HepG2 (cell line): ENCODE measurements around the gene MTUS2. TPM values are rescaled to one million over a fixed set of nuclear protein-coding genes. Genes with fewer than 3 reads are reported as not detected.

Experiments
- ATAC-seq: fragments of 200-7000 bp; cut with Tn5 transposase; 3 replicates; pipeline ENCODE4 v1.9.1; 2020; ENCODE audit warnings: mild to moderate bottlenecking, moderate library complexity
- BruUV-seq: library from RNA; stranded (reverse); fragments of 400-500 nt; replicated peaks from 2 replicates; lab custom pipeline; 2021; lab: Mats Ljungman, UMichigan
- CTCF ChIA-PET: fragments of 300-600 bp; formaldehyde crosslinking; extraction: SDS; loops from one replicate; lab custom pipeline; 2021; ENCODE audit warnings: low total read pairs, inconsistent platforms, low intra/inter-chr PET ratio; lab: Yijun Ruan, JAX
- POLR2A ChIA-PET: fragments of 350-600 bp; sonication (Branson Sonifier 250); formaldehyde crosslinking; loops from one replicate; lab custom pipeline; 2020; ENCODE audit warnings: antibody characterized with exemption, inconsistent platforms; lab: Yijun Ruan, JAX
- DNase-seq: peaks from one replicate; pipeline ENCODE4 v3.0.0-alpha.2; 2015; ENCODE audit warnings: low spot score
- FAIRE-seq: peaks from 3 replicates; lab custom pipeline; 2011; peaks lifted over from hg19 to GRCh38; lab: Jason Lieb, UNC
- H2AFZ ChIP-seq: one replicate; pipeline ENCODE4 v1.6.1; 2011; ENCODE audit warnings: low read length, inconsistent platforms
- H3K27ac ChIP-seq: fragments of 300-600 bp; 3 replicates; pipeline ENCODE4 v1.8.0; 2011; ENCODE audit warnings: mixed run types, mild to moderate bottlenecking, mixed read lengths, low read length, inconsistent platforms; ENCODE audit not compliant: insufficient read depth; ENCODE audit errors: extremely low read length
- H3K27me3 ChIP-seq, 2 experiments: fragments of 200-600 bp in 1 of 2; 2 replicates in 1 of 2; 3 replicates in 1 of 2; pipeline versions ENCODE4 v1.6.0 to v1.8.0; 2011; ENCODE audit warnings: low read length in 2 of 2, mild to moderate bottlenecking in 2 of 2, moderate library complexity in 2 of 2, inconsistent platforms in 1 of 2; ENCODE audit not compliant: insufficient read depth in 2 of 2, control insufficient read depth in 1 of 2
- H3K36me3 ChIP-seq, 2 experiments: fragments of 200-600 bp in 1 of 2; replicated peaks in 1 of 2; 2 replicates in 1 of 2; 3 replicates in 1 of 2; pipeline versions ENCODE4 v1.5.1 to v1.8.0; 2011; ENCODE audit warnings: low read length in 2 of 2, inconsistent platforms in 1 of 2; ENCODE audit not compliant: insufficient read depth in 2 of 2, control insufficient read depth in 1 of 2
- H3K4me1 ChIP-seq: 2 replicates; pipeline ENCODE4 v1.5.1; 2012; ENCODE audit warnings: low read length, inconsistent platforms; ENCODE audit not compliant: insufficient read depth
- H3K4me2 ChIP-seq: 2 replicates; pipeline ENCODE4 v1.6.0; 2011; ENCODE audit warnings: low read depth, low read length, inconsistent platforms
- H3K4me3 ChIP-seq, 3 experiments: fragments of 200-600 bp in 1 of 3; sonication (generic), shearing (Covaris generic) in 1 of 3; replicated peaks in 1 of 3; 2 replicates each; pipeline ENCODE4 v1.5.1; 2011 to 2016; ENCODE audit warnings: low read length in 3 of 3, inconsistent platforms in 2 of 3, low read depth in 2 of 3, mild to moderate bottlenecking in 2 of 3, control low read depth in 1 of 3, mixed read lengths in 1 of 3; ENCODE audit not compliant: insufficient read depth in 1 of 3
- H3K79me2 ChIP-seq: one replicate; pipeline ENCODE4 v1.6.1; 2011; ENCODE audit warnings: low read length, inconsistent platforms; ENCODE audit not compliant: insufficient read depth
- H3K9ac ChIP-seq: 2 replicates; pipeline ENCODE4 v1.6.0; 2011; ENCODE audit warnings: mild to moderate bottlenecking, low read depth, low read length, inconsistent platforms; ENCODE audit not compliant: insufficient read depth
- H3K9me3 ChIP-seq: 2 replicates; pipeline ENCODE4 v1.5.1; 2012; ENCODE audit warnings: mild to moderate bottlenecking, low read length
- H4K20me1 ChIP-seq: 2 replicates; pipeline ENCODE4 v1.6.0; 2011; ENCODE audit warnings: inconsistent platforms, mild to moderate bottlenecking, low read length, moderate library complexity; ENCODE audit not compliant: insufficient read depth
- AGO2 ChIP-seq: fragments of 200-400 bp; formaldehyde crosslinking; optimal IDR thresholded peaks from 2 replicates; pipeline ENCODE3; 2017; ENCODE audit warnings: mild to moderate bottlenecking, low read depth, low read length, moderate library complexity
- HMG20B ChIP-seq: conservative IDR thresholded peaks from 2 replicates; pipeline ENCODE4 v1.6.1; 2016; ENCODE audit warnings: missing genetic modification reagents, missing compliant biosample characterization
- MAFG ChIP-seq: sonication (generic); formaldehyde crosslinking; IDR thresholded peaks from 2 replicates; pipeline ENCODE4 v1.5.1; 2020; ENCODE audit warnings: mild to moderate bottlenecking, missing genetic modification reagents
- NR1H2 ChIP-seq: sonication (generic); formaldehyde crosslinking; IDR thresholded peaks from 2 replicates; pipeline ENCODE4 v1.8.1; 2022; ENCODE audit warnings: low read depth, missing genetic modification reagents, borderline replicate concordance
- PCBP2 ChIP-seq: fragments of 200-400 bp; formaldehyde crosslinking; optimal IDR thresholded peaks from 2 replicates; pipeline ENCODE3; 2018; ENCODE audit warnings: low read length, low read depth; ENCODE audit not compliant: poor library complexity, severe bottlenecking
- POLR2AphosphoS5 ChIP-seq: IDR thresholded peaks from 2 replicates; pipeline ENCODE4 v1.6.1; 2012; ENCODE audit warnings: low read depth, low read length
- POLR2G ChIP-seq: fragments of 200-400 bp; formaldehyde crosslinking; IDR thresholded peaks from 2 replicates; pipeline ENCODE4 v1.6.1; 2018; ENCODE audit warnings: mild to moderate bottlenecking, low read depth, low read length, moderate library complexity
- SRY ChIP-seq: sonication (generic); formaldehyde crosslinking; IDR thresholded peaks from 2 replicates; pipeline ENCODE4 v1.8.0; 2022; ENCODE audit warnings: mild to moderate bottlenecking, missing genetic modification reagents
- ZKSCAN5 ChIP-seq: sonication (generic); formaldehyde crosslinking; IDR thresholded peaks from 2 replicates; pipeline ENCODE4 v1.5.1; 2020; ENCODE audit warnings: mild to moderate bottlenecking, missing genetic modification reagents
- ZNF530 ChIP-seq: sonication (generic); formaldehyde crosslinking; IDR thresholded peaks from 2 replicates; pipeline ENCODE4 v1.5.0; 2020; ENCODE audit warnings: low read depth, mild to moderate bottlenecking, missing genetic modification reagents
- ZNF777 ChIP-seq: sonication (generic); formaldehyde crosslinking; IDR thresholded peaks from 2 replicates; pipeline ENCODE4 v1.4.0; 2020; ENCODE audit warnings: missing genetic modification reagents
- WGBS: methylation state at CpG from one replicate; pipeline ENCODE4 v1.1.6; 2017; ENCODE audit warnings: low lambda C conversion rate; 5-methylcytosine and 5-hydroxymethylcytosine counted together
- in situ Hi-C: cut with HindIII; loops from 2 replicates; pipeline ENCODE4 v1.10.0; 2017; ENCODE audit warnings: low pct_unique_long_range_greater_than_20kb; ENCODE audit not compliant: extremely low pct_ligation_motif_present
- intact Hi-C: fragments of 100-400 bp; cut with micrococcal nuclease; formaldehyde crosslinking; loops from one replicate; pipeline ENCODE4 v1.10.0; 2022; ENCODE audit not compliant: unreplicated experiment
- polyA plus RNA-seq, 8 experiments: library from polyadenylated mRNA; depleted of rRNA in 3 of 8; stranded (reverse) in 7 of 8; unstranded in 1 of 8; fragments of >200 nt; fragmentation: Illumina TruSeq in 4 of 8; extraction: Trizol in 4 of 8; gene quantifications; 2 replicates each; pipeline versions ENCODE4 v1.2.1 to v1.2.3, GENCODE V29; 2011 to 2016; ENCODE audit warnings: low read depth in 4 of 8, missing spikeins in 1 of 8, mixed read lengths in 1 of 8; ENCODE audit not compliant: insufficient read depth in 1 of 8
- total RNA-seq, 5 experiments: library from RNA; depleted of rRNA; stranded (reverse); fragments of >200 nt; fragmentation: Illumina TruSeq; extraction: Trizol; gene quantifications; 2 replicates each; pipeline ENCODE4 v1.2.3, GENCODE V29; 2016; ENCODE audit warnings: low read depth in 1 of 5
- TF ChIP-seq, protein P1 (sequence below): sonication (generic); formaldehyde crosslinking; IDR thresholded peaks from 2 replicates; pipeline ENCODE4 v1.4.0; 2020; ENCODE audit warnings: mild to moderate bottlenecking, missing genetic modification reagents
- TF ChIP-seq, protein P2 (sequence below): sonication (generic); formaldehyde crosslinking; IDR thresholded peaks from 2 replicates; pipeline ENCODE4 v1.4.0; 2020; ENCODE audit warnings: mild to moderate bottlenecking, missing genetic modification reagents
- TF ChIP-seq, protein P3 (sequence below): sonication (generic); formaldehyde crosslinking; IDR thresholded peaks from 2 replicates; pipeline ENCODE4 v1.5.1; 2020; ENCODE audit warnings: mild to moderate bottlenecking, missing genetic modification reagents, borderline replicate concordance
- TF ChIP-seq, protein P4 (sequence below): sonication (generic); formaldehyde crosslinking; IDR thresholded peaks from 2 replicates; pipeline ENCODE4 v1.5.1; 2020; ENCODE audit warnings: missing genetic modification reagents, mild to moderate bottlenecking, borderline replicate concordance

MTUS2 gene
- total and polyA plus RNA-seq, 2 of the 13 experiments (the other 11 are each of a cell fraction or from before 2014, with no cell fraction given) = not detected

DNA sequence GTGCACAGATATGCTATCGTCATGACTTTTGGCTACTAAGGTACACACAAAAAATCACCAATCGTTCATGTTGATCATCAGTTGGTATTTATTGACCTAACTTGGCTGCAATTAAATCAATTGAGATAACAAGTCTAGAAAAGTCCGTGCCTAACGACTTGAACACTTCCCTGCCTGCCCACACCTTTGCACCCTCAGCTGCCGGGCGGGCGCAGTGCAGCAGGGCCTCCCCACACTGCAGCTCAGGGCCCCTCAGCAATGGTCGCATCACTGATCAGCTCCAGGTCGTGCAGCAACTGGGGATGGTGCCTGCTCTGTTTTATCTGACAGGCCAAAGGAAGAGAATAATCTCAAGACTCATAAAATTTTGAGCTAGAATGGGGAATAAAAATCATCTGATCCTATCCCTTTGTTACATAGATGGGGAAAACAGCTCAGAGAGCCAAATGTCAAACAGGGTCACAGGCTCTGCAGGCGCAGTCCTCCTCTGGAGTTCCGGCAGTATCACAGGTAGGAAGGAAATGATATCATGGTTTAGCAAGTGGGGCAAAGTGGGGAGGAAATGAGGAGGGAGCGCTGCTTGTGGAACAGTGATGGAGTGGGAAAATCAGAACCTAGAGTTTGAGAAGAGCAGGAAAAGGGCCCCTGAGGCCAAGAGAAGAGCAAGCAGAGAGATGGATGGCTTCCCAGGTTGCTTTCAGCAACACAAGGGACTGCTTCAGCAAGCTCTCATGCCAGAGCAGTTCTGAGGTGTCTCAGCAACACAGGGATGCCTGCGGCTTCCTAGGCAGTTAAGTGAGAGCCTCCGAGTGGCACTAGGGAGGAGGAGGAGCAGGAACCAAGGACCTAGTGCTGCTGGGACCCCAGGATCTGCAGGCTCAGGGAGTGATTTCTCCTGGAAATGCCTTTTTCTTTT, 717.9 kb downstream of the MTUS2 start (continued):
- no peak for TF ChIP-seq POLR2AphosphoS5
- TF ChIP-seq ZKSCAN5 = no peak
- no peak for TF ChIP-seq NR1H2 (CRISPR knock-in tag)
- TF ChIP-seq ZNF777 (CRISPR knock-in tag) = no peak
- TF ChIP-seq, protein P1, sequence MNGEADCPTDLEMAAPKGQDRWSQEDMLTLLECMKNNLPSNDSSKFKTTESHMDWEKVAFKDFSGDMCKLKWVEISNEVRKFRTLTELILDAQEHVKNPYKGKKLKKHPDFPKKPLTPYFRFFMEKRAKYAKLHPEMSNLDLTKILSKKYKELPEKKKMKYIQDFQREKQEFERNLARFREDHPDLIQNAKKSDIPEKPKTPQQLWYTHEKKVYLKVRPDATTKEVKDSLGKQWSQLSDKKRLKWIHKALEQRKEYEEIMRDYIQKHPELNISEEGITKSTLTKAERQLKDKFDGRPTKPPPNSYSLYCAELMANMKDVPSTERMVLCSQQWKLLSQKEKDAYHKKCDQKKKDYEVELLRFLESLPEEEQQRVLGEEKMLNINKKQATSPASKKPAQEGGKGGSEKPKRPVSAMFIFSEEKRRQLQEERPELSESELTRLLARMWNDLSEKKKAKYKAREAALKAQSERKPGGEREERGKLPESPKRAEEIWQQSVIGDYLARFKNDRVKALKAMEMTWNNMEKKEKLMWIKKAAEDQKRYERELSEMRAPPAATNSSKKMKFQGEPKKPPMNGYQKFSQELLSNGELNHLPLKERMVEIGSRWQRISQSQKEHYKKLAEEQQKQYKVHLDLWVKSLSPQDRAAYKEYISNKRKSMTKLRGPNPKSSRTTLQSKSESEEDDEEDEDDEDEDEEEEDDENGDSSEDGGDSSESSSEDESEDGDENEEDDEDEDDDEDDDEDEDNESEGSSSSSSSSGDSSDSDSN (CRISPR knock-in tag) = no peak
- TF ChIP-seq HMG20B (CRISPR knock-in tag) = no peak

DNA sequence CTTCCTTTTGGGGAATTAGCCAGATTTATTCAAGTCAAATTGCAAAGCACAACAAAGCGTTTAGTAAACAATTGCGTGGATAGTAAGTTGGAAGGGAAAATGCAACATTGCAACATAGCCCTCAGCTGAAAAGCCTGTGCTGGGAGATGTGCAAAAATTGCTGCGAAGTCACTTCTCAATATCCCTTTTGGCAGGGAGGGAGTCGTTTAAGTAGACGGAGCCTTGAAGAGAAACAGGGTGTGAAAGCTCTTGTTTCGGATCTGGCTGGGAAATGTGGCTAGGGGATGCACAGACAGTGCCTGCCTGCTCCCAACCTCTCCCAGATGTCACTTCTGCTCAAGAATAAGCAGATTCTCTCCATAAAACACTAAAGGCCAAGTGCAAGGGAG, 718.5 kb downstream of the MTUS2 start:
- ATAC-seq (no peak), DNase-seq (no peak), FAIRE-seq (no peak)
- POLR2A ChIA-PET = no interaction called here
- H3K79me2 ChIP-seq = peaks cover 17% of the 10 kb centered on the region
- H3K4me2 ChIP-seq = no peak overlapping the region
- CTCF ChIA-PET = no interaction called here
- H3K36me3 ChIP-seq = peaks cover 19 to 60% of the 10 kb centered on the region in 2 experiments; a peak in 4 of 5 replicates
- H3K4me1 ChIP-seq = peaks cover 5% of the 10 kb centered on the region
- no peaks in the 10 kb centered on the region for H3K9me3 ChIP-seq
- intact Hi-C loops (no loop called here), in situ Hi-C loops (no loop called here)
- peaks cover 27% of the 10 kb centered on the region; the same call in 1 of the 2 replicates for H4K20me1 ChIP-seq
- no peak overlapping the region for H3K9ac ChIP-seq
- BruUV-seq = no TSS peak
- H3K27ac ChIP-seq = no peak overlapping the region
- H2AFZ ChIP-seq = no peak overlapping the region
- no peak overlapping the region for H3K4me3 ChIP-seq
- WGBS = 89% methylated on average over 6 of the region's 6 CpGs
- H3K27me3 ChIP-seq = no peaks in the 10 kb centered on the region
- TF ChIP-seq, protein P2, sequence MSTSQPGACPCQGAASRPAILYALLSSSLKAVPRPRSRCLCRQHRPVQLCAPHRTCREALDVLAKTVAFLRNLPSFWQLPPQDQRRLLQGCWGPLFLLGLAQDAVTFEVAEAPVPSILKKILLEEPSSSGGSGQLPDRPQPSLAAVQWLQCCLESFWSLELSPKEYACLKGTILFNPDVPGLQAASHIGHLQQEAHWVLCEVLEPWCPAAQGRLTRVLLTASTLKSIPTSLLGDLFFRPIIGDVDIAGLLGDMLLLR = no peak
- TF ChIP-seq ZNF530 (CRISPR knock-in tag) (no peak), POLR2G (no peak), AGO2 (no peak), MAFG (no peak), PCBP2 (no peak), SRY (CRISPR knock-in tag) (no peak)
- TF ChIP-seq, protein P3, sequence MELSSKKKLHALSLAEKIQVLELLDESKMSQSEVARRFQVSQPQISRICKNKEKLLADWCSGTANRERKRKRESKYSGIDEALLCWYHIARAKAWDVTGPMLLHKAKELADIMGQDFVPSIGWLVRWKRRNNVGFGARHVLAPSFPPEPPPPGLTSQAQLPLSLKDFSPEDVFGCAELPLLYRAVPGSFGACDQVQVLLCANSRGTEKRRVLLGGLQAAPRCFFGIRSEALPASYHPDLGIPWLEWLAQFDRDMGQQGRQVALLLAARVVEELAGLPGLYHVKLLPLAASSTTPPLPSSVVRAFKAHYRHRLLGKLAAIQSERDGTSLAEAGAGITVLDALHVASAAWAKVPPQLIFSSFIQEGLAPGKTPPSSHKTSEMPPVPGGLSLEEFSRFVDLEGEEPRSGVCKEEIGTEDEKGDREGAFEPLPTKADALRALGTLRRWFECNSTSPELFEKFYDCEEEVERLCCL (CRISPR knock-in tag) = no peak
- TF ChIP-seq, protein P4, sequence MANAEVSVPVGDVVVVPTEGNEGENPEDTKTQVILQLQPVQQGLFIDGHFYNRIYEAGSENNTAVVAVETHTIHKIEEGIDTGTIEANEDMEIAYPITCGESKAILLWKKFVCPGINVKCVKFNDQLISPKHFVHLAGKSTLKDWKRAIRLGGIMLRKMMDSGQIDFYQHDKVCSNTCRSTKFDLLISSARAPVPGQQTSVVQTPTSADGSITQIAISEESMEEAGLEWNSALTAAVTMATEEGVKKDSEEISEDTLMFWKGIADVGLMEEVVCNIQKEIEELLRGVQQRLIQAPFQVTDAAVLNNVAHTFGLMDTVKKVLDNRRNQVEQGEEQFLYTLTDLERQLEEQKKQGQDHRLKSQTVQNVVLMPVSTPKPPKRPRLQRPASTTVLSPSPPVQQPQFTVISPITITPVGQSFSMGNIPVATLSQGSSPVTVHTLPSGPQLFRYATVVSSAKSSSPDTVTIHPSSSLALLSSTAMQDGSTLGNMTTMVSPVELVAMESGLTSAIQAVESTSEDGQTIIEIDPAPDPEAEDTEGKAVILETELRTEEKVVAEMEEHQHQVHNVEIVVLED (CRISPR knock-in tag) = no peak
